ENCODE data around the gene RFESD.

- TF ChIP-seq REST (IDR thresholded peaks at IDR 0.05; ENCODE audit: insufficient read depth in 1 of 2, low read depth in 2 of 2, low read length in 2 of 2), result no peak
- TF ChIP-seq POLR2AphosphoS5 (IDR thresholded peaks at IDR 0.05; ENCODE audit: low read depth, low read length), result no peak
- TF ChIP-seq SIN3A (IDR thresholded peaks at IDR 0.05; ENCODE audit: borderline replicate concordance, insufficient read depth, low read length), result no peak
- TF ChIP-seq TAF1 (IDR thresholded peaks at IDR 0.05; ENCODE audit: borderline replicate concordance, insufficient read depth, low read length), result no peak
- TF ChIP-seq FOXP2 (optimal IDR thresholded peaks at IDR 0.05; ENCODE audit: borderline replicate concordance, extremely low read depth, extremely low read length, insufficient read depth), result no peak
These were observed 27.5 kb upstream of the RFESD start for GRCh38 chr5:95619096-95619495.

All from PFSK-1 (cell line).